ENCODE measurements around the gene TRAFD1.

The TRAFD1 gene

GRCh38 chr12:112179916-112180315 lies 54.6 kb downstream of the TRAFD1 start:
- no peak for DNase-seq

- DNase-seq = no peak
Measured at GRCh38 chr12:112180422-112180821, 55.1 kb downstream of the TRAFD1 start.

GRCh38 chr12:112182499-112182898 lies 57.1 kb downstream of the TRAFD1 start:
- no peak for DNase-seq

GRCh38 chr12:112183141-112184021 lies 58.0 kb downstream of the TRAFD1 start:
- DNase-seq = no peak

- no peak for DNase-seq
Measured at GRCh38 chr12:112184056-112184887, 58.9 kb downstream of the TRAFD1 start.

- DNase-seq = no peak
Measured at GRCh38 chr12:112185093-112185923, 59.9 kb downstream of the TRAFD1 start.

GRCh38 chr12:112188130-112188830 lies 62.9 kb downstream of the TRAFD1 start:
- DNase-seq = peak; percentile 26

GRCh38 chr12:112190231-112191025 lies 65.1 kb downstream of the TRAFD1 start:
- no peak for DNase-seq

- no peak for DNase-seq
Measured at GRCh38 chr12:112191201-112191600, 65.8 kb downstream of the TRAFD1 start.

- no peak for DNase-seq
Measured at GRCh38 chr12:112191840-112192321, 66.5 kb downstream of the TRAFD1 start.

GRCh38 chr12:112192475-112192874 lies 67.1 kb downstream of the TRAFD1 start:
- DNase-seq = no peak

- DNase-seq = no peak
Measured at GRCh38 chr12:112194601-112195247, 69.4 kb downstream of the TRAFD1 start.

- DNase-seq = no peak
Measured at GRCh38 chr12:112196196-112196875, 71.0 kb downstream of the TRAFD1 start.

- peak; percentile 3 for DNase-seq
Measured at GRCh38 chr12:112198120-112198733, 72.9 kb downstream of the TRAFD1 start.

GRCh38 chr12:112199136-112199535 lies 73.8 kb downstream of the TRAFD1 start:
- no peak for DNase-seq
